T-cell (primary cell): ENCODE measurements around the gene LCMT2. TPM values are rescaled to one million over a fixed set of nuclear protein-coding genes. Genes with fewer than 3 reads are reported as not detected.

Experiments used
- total RNA-seq, 35 experiments: library from RNA in 6 of 35; stranded (reverse) in 6 of 35; fragments of 120-200 nt in 1 of 35; gene quantifications; one replicate each; pipeline versions ENCODE4 v1.2.1 to v1.2.4 and lab custom pipeline; 2013 to 2026

LCMT2 gene
- total RNA-seq, 5 donors from 2014 or later (not counting 1 experiment from before 2014, with no cell fraction given), result 9.3 to 13.6 (median 10.7) TPM

Other genes with a start within 250 kb of the LCMT2 start
- 10 to 100 TPM; 35.0 to 55.6 (median 41.0) TPM for gene UBR1, start 224.5 kb downstream of the LCMT2 start, total RNA-seq
- 10 to 100 TPM; 14.8 to 20.2 (median 16.4) TPM for gene TMEM62, start 197.0 kb downstream of the LCMT2 start, total RNA-seq
- 100 to 1,000 TPM in 3 of 5 donors, 10 to 100 TPM in 2; 91.3 to 103 (median 102) TPM for gene CCNDBP1, start 145.2 kb downstream of the LCMT2 start, total RNA-seq
- not detected for gene EPB42, start 109.6 kb downstream of the LCMT2 start, total RNA-seq
- gene TGM5, start 63.6 kb downstream of the LCMT2 start, total RNA-seq, result not detected
- gene TGM7, start 28.3 kb downstream of the LCMT2 start, total RNA-seq, result not detected
- gene ZSCAN29, start 40.5 kb upstream of the LCMT2 start, total RNA-seq, result 10 to 100 TPM; 16.6 to 38.3 (median 32.2) TPM
- 10 to 100 TPM; 10.4 to 24.3 (median 21.3) TPM for gene TUBGCP4, start 40.5 kb upstream of the LCMT2 start, total RNA-seq
- 10 to 100 TPM; 26.8 to 41.8 (median 35.1) TPM for gene TP53BP1, start 162.6 kb upstream of the LCMT2 start, total RNA-seq
- gene MAP1A, start 187.0 kb upstream of the LCMT2 start, total RNA-seq, result 1 to 10 TPM; 1.4 to 4.2 (median 2.3) TPM